Coronary artery (tissue), 2 donors: ENCODE data around the gene PYGM.

Experiments used
- DNase-seq: peaks from one replicate; pipeline ENCODE4 v3.0.0-alpha.2; 2017; ENCODE audit warnings: low spot score
- H3K27ac ChIP-seq, 2 donors: fragments of 200-600 bp; sonication (generic); one replicate each; pipeline ENCODE4 v1.5.1; 2016 to 2019
- H3K4me3 ChIP-seq: fragments of 200-600 bp; sonication (generic); 2 replicates; pipeline ENCODE4 v1.5.1; 2016; ENCODE audit warnings: mild to moderate bottlenecking, moderate library complexity
- CTCF ChIP-seq: fragments of 200-600 bp; sonication (generic); IDR thresholded peaks from one replicate; pipeline ENCODE4 v1.5.1; 2019; ENCODE audit warnings: antibody characterized with exemption

PYGM gene

GRCh38 chr11:64751580-64751979, 8.2 kb downstream of the PYGM start:
- Histone ChIP-seq H3K4me3 (no peak overlapping the region), H3K27ac (no peak overlapping the region)
- TF ChIP-seq CTCF = no peak
- no peak for DNase-seq

GRCh38 chr11:64751136-64751535, 8.6 kb downstream of the PYGM start:
- Histone ChIP-seq H3K4me3 (no peak overlapping the region), H3K27ac (no peak overlapping the region)
- no peak for TF ChIP-seq CTCF
- no peak for DNase-seq

- TF ChIP-seq CTCF = no peak
- DNase-seq = no peak
- no peak overlapping the region for H3K4me3 ChIP-seq
- H3K27ac ChIP-seq = no peak overlapping the region
Measured at GRCh38 chr11:64750361-64751054, 9.3 kb downstream of the PYGM start.

DNA sequence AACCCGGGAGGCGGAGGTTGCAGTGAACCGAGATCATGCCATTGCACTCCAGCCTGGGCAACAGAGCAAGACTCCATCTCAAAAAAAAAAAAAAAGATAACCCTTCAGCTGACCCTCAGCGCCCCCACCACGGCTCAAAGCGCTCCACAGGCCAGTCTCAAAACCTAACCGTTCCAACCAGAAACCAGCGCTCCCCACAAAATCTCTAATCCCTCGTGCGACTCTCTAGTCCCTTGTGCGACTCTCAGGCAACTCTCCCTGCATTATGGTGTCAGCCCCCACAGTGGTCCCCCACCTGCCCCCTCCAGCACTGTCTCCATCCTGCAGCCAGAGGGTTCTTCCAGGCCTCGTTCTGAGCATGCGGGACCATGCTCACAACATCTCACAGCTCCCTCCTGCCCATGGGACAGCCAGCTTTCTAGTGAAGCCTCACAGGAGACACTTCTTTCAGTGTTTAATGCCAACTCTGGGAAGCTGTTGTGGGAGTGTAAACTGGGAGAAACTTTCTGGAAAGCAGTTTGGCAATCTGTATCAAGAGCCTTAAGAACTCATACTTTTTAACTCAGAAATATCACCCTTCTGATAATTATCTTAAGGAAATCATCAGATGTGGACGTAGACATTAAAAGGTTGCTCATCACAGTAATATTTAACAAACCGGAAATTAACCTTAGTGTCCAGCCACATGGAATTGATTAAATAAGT, 11.7 kb downstream of the PYGM start:
- no peak for DNase-seq
- no peak overlapping the region for H3K27ac ChIP-seq
- H3K4me3 ChIP-seq = no peak overlapping the region
- TF ChIP-seq CTCF = no peak

GRCh38 chr11:64746486-64746885, 13.3 kb downstream of the PYGM start:
- Histone ChIP-seq H3K4me3 (peak overlapping the region; percentile 76), H3K27ac (peak overlapping the region; percentile 91 to 99)
- no peak for DNase-seq
- no peak for TF ChIP-seq CTCF

- peak overlapping the region; percentile 76 for H3K4me3 ChIP-seq
- no peak for TF ChIP-seq CTCF
- DNase-seq = peak; percentile 97
- peak overlapping the region; percentile 91 to 99 for H3K27ac ChIP-seq
Measured at GRCh38 chr11:64745521-64746328, 14.0 kb downstream of the PYGM start.
